A204.1 (cell line): ENCODE measurements around the gene SLC26A2.
A peak's percentile ranks its signal among the peaks of the same experiment; 100 is the strongest.

Experiments
- FAIRE-seq: peaks from 2 replicates; lab custom pipeline; 2012; peaks lifted over from hg19 to GRCh38; lab: Jason Lieb, UNC

Gene SLC26A2

GRCh38 chr5:149960272-149961185 lies at the start of gene SLC26A2:
Gene SLC26A2, plus strand, starts transcription at chr5:149960758. Its CDS starts 16,895 bp downstream, at chr5:149977653.
- FAIRE-seq, result peak; percentile 61

DNA sequence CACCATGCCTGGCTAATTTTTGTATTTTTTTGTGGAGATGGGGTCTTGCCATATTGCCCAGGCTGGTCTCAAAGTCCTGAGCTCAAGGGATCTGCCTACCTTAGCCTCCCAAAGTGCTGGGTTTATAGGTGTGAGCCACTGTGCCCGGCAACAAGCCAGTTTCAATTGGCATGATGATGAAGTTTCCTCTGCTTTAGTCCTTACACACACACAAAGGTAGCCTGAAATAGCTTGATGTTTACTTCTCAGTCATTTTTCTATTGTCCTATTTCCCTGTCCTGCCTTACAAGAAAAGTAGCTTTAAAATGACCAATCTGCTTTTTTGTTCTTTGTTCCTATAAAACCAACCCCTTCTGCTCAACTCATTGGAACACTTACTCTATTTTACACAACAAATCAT lies 49.5 kb upstream of the SLC26A2 start:
- no peak for FAIRE-seq

- no peak for FAIRE-seq
Observed at GRCh38 chr5:149912226-149912871, 48.2 kb upstream of the SLC26A2 start.

DNA sequence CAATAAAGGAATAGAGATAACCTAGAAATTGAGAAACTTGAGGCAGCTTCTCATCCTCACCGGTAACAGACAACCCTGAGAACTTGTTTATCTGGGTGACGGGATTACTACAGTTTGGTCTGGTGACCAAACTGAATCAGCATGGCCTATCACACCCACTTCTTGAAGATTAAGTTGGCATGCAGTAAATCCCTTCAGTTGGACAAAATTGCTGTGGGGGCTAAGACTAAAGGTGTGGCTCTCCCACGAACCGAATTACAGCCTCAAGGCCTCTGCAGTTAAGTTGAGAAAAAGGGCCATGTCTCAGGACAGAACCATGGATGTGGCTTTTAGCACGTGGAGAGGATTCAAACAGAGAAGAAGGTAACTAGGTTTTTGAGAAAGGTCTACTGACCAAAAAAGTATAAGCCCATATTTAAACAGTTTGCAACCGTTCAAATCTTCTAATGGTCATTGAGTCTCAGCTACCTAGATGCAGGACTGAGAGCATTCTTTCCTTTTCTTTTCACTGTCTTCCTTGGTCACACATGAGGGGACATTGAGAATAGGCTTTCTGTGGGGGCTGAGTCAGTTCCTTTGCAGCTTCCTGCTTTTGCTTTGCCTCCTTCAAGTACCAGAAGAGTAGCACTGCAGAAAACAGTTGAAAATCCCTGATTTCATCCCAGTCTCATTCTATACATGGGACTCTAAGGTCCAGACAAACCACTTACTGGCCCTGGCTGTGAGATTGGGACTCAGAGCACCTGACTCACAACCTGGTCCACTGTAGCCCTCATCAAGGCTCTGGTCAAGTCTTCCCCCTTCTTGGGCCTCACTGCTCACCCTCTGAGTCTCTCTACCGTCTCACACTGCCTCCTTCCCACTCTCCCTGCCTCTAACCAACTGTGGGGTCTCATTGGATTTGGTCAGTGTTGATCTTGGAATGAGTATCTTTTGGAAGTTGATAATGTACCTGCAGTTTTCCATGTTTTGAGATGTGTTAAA lies 46.8 kb upstream of the SLC26A2 start:
- FAIRE-seq, result no peak

GRCh38 chr5:149915392-149916260 lies 44.9 kb upstream of the SLC26A2 start:
- no peak for FAIRE-seq

DNA sequence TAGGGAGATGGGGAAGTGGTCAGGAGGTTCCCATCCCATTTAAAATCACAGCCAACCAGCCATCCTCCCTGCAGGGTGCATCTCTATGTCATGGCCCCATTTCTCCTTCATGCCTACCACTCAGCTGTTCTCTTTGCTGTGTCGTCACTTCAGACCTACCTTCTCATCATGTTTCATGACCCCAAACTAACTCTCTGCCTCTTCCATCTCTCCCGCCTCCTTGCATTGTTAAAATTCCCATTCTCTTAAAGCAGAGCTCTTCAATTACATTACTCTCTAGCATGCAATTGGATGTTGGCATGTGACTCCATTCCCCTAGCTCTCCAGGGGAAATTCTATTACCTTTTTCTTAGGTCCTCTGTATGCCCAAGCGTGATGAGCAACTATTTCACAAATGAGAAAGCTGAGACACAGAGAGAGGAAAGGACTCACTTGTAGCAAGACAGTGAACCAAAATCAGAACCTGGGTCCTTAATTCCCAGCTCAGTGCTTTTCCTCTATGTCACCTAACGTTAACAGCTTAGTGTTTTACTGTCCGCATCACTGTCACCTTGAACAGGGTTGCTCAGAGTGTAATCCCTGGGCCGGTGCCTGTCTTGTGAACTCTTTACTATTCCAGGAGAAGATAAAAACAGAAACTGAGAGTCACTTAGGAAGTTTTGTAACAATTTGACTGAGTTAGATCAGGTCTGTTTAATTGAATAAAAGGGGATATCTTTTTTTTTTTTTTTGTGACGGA lies 44.1 kb upstream of the SLC26A2 start:
- FAIRE-seq, result no peak

DNA sequence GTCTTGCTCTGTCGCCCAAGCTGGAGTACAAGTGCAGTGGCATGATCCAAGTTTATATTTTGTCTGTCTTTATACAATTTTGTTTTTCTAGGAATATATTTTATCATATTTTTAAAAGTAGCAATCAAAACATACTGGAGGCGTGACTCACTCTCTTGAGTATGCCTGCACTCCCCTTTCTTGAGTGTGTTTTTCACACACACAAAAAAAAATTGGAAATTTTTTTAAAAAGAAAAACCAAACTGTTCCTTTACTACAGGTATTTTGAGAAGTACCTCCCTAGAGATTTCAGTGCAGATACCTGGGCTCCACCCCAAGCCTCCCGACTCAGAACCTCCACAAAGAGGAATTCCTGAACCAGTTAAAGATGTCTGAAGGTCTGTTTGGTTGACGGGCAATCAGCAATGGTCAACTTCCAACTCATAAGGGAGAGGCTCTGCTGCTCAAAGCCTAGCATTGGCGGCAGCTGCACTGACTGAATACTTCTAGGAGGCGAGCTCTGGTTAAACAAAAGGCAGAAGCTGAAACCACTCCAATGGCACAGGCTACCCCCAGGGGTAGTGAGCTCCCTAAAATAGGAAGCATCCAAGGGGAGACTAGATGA lies 43.4 kb upstream of the SLC26A2 start:
- no peak for FAIRE-seq

DNA sequence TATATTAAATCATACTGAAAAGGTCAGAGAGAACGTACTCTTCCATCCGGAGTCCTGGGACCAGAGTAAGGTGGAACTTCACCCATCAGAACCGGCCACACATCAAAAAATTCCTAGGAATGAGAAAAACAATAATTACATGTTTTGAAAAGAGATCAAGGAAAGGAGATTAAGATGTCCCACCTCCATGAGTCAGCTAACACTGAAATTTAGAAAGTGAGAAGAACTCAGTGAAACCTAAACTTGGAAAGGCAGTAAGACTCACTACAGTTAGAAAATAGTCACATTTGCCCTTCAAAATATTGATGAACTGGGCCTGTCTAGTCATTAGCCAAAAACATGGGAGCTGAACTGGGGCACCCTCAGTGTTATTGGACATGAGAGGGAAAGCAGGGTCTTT lies 39.0 kb upstream of the SLC26A2 start:
- no peak for FAIRE-seq

- FAIRE-seq, result no peak
Observed at GRCh38 chr5:149922950-149923349, 37.6 kb upstream of the SLC26A2 start.

GRCh38 chr5:149924486-149924885 lies 36.1 kb upstream of the SLC26A2 start:
- FAIRE-seq, result peak; percentile 6

DNA sequence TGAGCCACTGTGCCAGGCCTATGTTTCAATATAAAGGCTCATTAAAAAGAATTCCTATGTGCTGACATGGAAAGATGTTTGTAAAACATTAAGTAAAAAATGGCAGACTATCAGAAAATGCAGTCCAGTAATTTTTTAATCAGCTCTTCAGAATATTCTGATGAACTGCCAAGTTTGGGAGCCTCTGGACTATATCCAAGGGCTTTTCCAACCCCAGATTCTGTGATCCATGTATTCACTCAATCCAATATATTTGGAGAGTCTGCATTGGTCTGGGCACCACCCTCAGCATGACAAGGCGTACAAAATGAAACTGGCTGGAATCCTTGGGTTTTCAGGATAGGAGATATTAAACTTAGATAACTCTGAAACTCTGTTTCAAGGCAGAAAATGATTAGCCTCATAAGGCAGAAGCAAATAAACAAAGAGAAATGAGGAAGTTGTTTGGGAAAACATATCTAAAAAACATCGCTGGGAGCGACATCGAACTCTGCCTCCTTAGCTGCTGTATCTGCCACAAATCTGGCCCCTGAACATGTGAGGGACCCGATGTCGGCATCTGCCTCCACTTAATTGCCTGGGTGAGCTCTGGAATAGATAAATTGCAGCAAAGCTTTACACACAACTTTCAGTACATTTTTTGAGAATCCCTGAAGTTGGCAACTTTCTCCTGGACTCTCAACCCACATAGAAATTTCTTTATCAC lies 30.4 kb upstream of the SLC26A2 start:
- FAIRE-seq, result no peak

GRCh38 chr5:149930749-149931574 lies 29.6 kb upstream of the SLC26A2 start:
- peak; percentile 32 for FAIRE-seq

DNA sequence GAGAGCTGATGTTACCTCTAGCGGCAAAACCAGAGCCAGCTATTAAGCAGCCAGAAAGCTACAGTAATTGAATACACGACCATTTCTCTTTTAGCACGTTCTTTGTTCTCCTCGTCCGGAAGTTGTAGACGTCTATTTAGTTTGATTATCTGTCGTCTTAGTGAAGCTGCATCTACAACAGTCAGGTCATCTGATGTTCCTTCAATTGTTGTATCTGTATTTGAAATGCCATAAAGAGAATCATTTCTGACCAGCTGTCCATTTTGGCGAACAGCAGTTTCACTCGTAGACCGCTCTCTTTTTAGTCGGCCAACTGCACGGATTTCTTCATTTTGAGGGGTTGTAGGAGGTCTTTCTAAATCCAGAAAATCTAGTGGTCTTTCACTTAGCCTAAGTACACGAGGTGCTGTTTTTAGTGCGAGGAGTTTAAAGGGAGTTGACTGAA lies 28.5 kb upstream of the SLC26A2 start:
- no peak for FAIRE-seq

DNA sequence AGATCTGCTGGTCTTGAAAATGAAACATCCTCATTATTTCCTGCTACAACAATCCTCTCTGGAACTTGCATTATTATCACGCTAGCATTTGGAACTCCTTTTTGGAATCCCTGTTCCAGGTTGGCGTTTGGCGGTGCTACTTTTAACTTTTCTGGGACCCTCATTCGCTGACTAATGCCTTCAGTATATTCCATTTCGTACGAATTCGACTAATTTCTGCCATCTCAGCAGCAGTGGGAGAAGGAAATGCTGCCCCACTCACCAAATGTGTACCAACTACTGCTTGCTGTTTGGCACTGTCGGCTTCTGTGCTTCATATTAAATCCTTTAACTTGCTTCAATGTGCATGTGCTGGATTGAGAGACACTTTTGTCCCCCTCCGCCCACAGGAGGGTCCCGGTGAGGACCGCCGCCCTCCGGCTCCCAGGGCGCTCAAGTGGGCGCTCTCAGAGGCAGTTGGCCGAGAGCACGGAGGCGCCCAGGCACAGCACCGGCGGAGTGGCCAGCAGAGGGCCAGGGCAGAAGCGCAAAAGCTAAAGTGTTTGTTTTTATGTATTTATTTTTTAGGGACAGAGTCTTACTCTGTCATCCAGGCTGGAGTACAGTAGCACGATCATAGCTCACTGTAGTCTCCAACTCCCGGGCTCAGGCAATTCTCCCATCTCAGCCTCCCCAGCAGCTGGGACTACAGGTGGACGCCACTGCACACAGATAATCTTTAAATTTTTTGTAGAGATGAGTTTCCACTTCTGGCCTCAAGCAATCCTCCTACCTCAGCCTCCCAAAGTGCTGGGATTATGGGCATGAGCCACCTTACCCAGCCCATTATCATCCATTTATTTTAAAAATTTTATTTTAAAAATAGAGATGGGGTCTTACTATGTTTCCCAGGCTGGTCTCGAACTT lies 27.9 kb upstream of the SLC26A2 start:
- FAIRE-seq, result no peak

DNA sequence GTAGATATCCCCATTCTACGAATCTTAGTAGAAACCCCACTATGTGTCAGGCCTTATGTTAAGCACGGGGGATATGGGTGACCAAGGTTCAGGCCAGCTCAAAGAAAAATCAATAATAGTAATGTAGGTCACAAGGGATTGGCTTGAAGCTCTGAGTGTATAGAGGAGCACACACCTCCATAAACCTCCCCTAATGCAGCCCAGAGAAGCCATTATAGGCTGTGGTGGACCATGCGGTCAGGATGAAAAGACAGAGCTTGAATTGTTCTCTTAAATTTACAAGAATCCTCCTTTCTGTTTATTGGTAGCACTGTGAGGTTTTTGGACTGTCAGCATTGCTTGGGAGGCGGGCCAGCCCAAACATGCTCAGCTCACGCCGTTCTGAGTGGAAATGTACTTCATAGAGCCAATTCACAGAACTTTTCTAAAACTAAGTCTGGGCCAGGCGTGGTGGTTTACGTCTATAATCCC lies 25.1 kb upstream of the SLC26A2 start:
- FAIRE-seq, result no peak

DNA sequence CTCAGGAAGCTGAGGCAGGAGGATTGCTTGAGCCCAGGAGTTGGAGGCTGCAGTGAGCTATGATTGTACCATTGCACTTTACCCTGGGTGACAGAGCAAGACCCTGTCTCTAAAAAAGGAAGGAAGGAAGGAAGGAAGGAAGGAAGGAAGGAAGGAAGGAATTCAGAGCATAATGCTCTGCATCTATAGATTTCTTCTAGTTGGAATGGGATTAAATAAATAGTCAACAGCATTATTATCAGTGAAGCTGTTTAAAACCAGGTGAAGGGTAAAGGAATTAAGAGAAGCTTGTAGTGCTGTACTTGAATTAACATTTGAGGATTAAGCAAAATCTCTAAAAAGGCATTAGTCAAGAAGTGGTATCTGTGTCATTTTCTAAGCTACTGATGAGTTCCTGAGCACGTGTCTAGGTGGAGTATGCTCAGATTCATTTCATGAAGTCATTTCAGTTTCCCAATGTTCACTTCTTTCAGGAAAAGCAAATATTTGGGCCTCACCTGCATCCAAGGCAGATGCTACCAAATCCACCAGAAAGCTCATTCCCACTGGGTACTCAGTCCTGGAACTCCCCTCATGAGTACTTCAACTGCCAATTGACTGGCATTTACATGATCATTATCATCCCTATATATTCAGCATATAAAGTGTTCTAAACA lies 24.4 kb upstream of the SLC26A2 start:
- no peak for FAIRE-seq

DNA sequence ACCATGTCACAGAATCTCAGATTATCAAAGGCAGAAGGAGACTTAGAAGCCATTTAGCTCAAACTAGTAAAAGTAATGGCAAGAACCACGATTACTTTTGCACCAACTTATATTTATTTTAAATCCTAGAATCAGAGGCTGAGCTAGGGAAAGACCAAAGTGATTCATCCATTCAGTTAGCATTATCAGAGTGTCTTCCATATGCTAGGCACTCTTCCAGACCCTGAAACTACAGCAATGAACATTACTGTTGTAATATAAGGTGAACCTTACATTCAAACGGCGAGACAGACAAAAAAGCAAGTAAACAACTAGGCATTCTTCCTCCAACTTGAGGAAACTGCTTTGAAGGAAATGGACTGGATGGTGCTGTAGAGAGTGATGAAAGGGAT lies 23.9 kb upstream of the SLC26A2 start:
- FAIRE-seq, result no peak
